ENCODE results near the gene MGAT1. TPM values are rescaled to one million over a fixed set of nuclear protein-coding genes. Genes with fewer than 3 reads are reported as not detected.

MGAT1 gene
- total and polyA plus RNA-seq, 2 of the 8 experiments (the other 6 are each of a cell fraction or from before 2014, with no cell fraction given): 66.8 to 77.0 TPM

- Histone ChIP-seq H4K91ac (replicated peaks; ENCODE audit: insufficient read length, low read length) (no peak overlapping the region), H3K14ac (ENCODE audit: insufficient read length) (no peak overlapping the region), H2BK12ac (ENCODE audit: low read depth, low read length) (no peak overlapping the region), H2BK20ac (ENCODE audit: low read length) (no peak overlapping the region), H3K79me1 (ENCODE audit: low read depth, low read length) (peaks cover 26% of the 10 kb centered on the region), H4K20me1 (replicated peaks in 1 of 2; ENCODE audit: control insufficient read depth in 1 of 2, insufficient read depth in 2 of 2, low read length in 2 of 2) (peaks cover 0 to 26% of the 10 kb centered on the region in 2 experiments), H3K9me3 (ENCODE audit: insufficient read depth in 2 of 2, low read depth in 1 of 2, low read length in 1 of 2) (no peaks in the 10 kb centered on the region), H3K79me2 (ENCODE audit: control insufficient read depth in 1 of 2, insufficient read depth in 2 of 2, low read length in 2 of 2) (peaks cover 4 to 53% of the 10 kb centered on the region in 2 experiments; a peak in 3 of 4 replicates), H4K8ac (ENCODE audit: extremely low read depth, insufficient read depth, low read length) (no peak overlapping the region), H3K4me3 (ENCODE audit: extremely low read depth in 1 of 4, insufficient read depth in 2 of 4, low read depth in 3 of 4, low read length in 4 of 4) (no peak overlapping the region), H3K36me3 (ENCODE audit: control insufficient read depth in 2 of 4, insufficient read depth in 4 of 4, low read length in 3 of 4) (peaks cover 2 to 17% (median 11%) of the 10 kb centered on the region in 4 experiments; a peak in 6 of 8 replicates), H3K27ac (ENCODE audit: low read depth, low read length) (no peak overlapping the region), H2BK120ac (replicated peaks; ENCODE audit: low read depth, low read length) (no peak overlapping the region), H3K18ac (ENCODE audit: extremely low read depth, low read length) (no peak overlapping the region), H3K4me1 (replicated peaks in 1 of 4; ENCODE audit: control insufficient read depth in 3 of 4, insufficient read depth in 4 of 4, low read length in 3 of 4) (peaks cover 0 to 6% (median 4%) of the 10 kb centered on the region in 4 experiments; a peak in 5 of 7 replicates), H3K4ac (replicated peaks; ENCODE audit: insufficient read length, low read depth, low read length) (peak overlapping the region; percentile 8), H3K4me2 (ENCODE audit: insufficient read depth in 1 of 2, low read depth in 2 of 2, low read length in 2 of 2) (no peak overlapping the region), H3K9ac (replicated peaks in 1 of 4; ENCODE audit: extremely low read depth in 1 of 4, low read depth in 3 of 4, low read length in 3 of 4) (no peak overlapping the region), H3K27me3 (replicated peaks in 1 of 4; ENCODE audit: control insufficient read depth in 3 of 4, extremely low read depth in 1 of 4, insufficient read depth in 3 of 4, low read length in 3 of 4) (no peaks in the 10 kb centered on the region), H2BK15ac (ENCODE audit: low read length) (no peak overlapping the region), H3K23me2 (ENCODE audit: low read depth, low read length) (no peaks in the 10 kb centered on the region), H4K5ac (ENCODE audit: insufficient read length, low read depth, low read length) (no peak overlapping the region), H2AK5ac (ENCODE audit: low read depth, low read length) (no peak overlapping the region), H2BK5ac (ENCODE audit: low read depth, low read length) (no peak overlapping the region; the same call in 1 of the 2 replicates), H3K56ac (replicated peaks; ENCODE audit: insufficient read length, low read depth, low read length) (no peak overlapping the region), H3K23ac (ENCODE audit: insufficient read length) (no peak overlapping the region), H2AFZ (ENCODE audit: low read length) (no peak overlapping the region)
- ChIA-PET CTCF (ENCODE audit: partially characterized antibody) (interaction anchor here (1.2 to 2.2 kb wide), 3 partner anchors 70 to 262 kb away, joined by 3 to 7 read pairs (median 3); no protein-coding TSS in a partner anchor), POLR2A (ENCODE audit: partially characterized antibody) (interaction anchor here (1.0 to 3.3 kb wide), 3 partner anchors 9 to 18 kb away, joined by 3 to 37 read pairs (median 5); partner anchors contain the start of gene MGAT1)
- DNase-seq (ENCODE audit: low read depth in 1 of 2, low spot score in 2 of 2) (no peak), FAIRE-seq (no peak)
- 76% methylated on average over 7 of the region's 7 CpGs; no CpG with 5 or more reads in 1 of the 2 experiments for WGBS, 2 experiments (ENCODE audit: extremely low coverage in 1 of 2, insufficient coverage in 1 of 2, insufficient read length in 1 of 2, insufficient replicate concordance in 2 of 2, low coverage in 1 of 2, low lambda C conversion rate in 2 of 2, missing lambda C conversion rate in 1 of 2)
- TF ChIP-seq JUND (IDR thresholded peaks at IDR 0.05; ENCODE audit: low read length) (no peak), ZNF274 (IDR thresholded peaks at IDR 0.05; ENCODE audit: borderline replicate concordance, extremely low read depth, low read length) (no peak), SIN3A (conservative IDR thresholded peaks at IDR 0.05 in 1 of 2, IDR thresholded peaks at IDR 0.05 in 1 of 2; ENCODE audit: low read depth in 1 of 2, low read length in 2 of 2) (no peak), HDAC6 (IDR thresholded peaks at IDR 0.05; ENCODE audit: low read depth, low read length) (no peak)
Measured at GRCh38 chr5:180792965-180793287, 9.7 kb downstream of the MGAT1 start.
